Tibial nerve (tissue), 4 donors: ENCODE data around the gene RILPL1. TPM values are rescaled to one million over a fixed set of nuclear protein-coding genes. Genes with fewer than 3 reads are reported as not detected.
"Not testable (repeated sequence)": the region's sequence is repeated elsewhere in the genome, so short reads cannot be mapped to it uniquely, and the experiment has no call there.

Source experiments
- DNase-seq, 2 donors: peaks; one replicate each; pipeline ENCODE4 v3.0.0-alpha.2; 2019; ENCODE audit warnings: low spot score in 2 of 2
- H3K27ac ChIP-seq, 4 donors: fragments of 200-600 bp; sonication (generic) in 3 of 4; one replicate each; pipeline ENCODE4 v1.5.1; 2017 to 2019; ENCODE audit warnings: mild to moderate bottlenecking in 1 of 4
- H3K27me3 ChIP-seq, 2 donors: fragments of 200-600 bp; sonication (generic) in 1 of 2; one replicate each; pipeline versions ENCODE4 v1.5.1 to v1.6.0; 2017 to 2019
- H3K36me3 ChIP-seq, 3 donors: fragments of 200-600 bp; sonication (generic); one replicate each; pipeline ENCODE4 v1.5.1; 2018 to 2019
- H3K4me1 ChIP-seq, 4 donors: fragments of 200-600 bp; sonication (generic) in 3 of 4; one replicate each; pipeline ENCODE4 v1.5.1; 2017 to 2019
- H3K4me3 ChIP-seq, 4 donors: fragments of 200-600 bp; sonication (generic) in 3 of 4; one replicate each; pipeline ENCODE4 v1.5.1; 2017 to 2019; ENCODE audit warnings: mild to moderate bottlenecking in 1 of 4, moderate library complexity in 1 of 4
- H3K9me3 ChIP-seq, 4 donors: fragments of 200-600 bp; sonication (generic) in 3 of 4; one replicate each; pipeline ENCODE4 v1.5.1; 2017 to 2019
- EP300 ChIP-seq, 2 donors: sonication (generic); formaldehyde crosslinking; IDR thresholded peaks; one replicate each; pipeline ENCODE4 v1.6.1; 2017; ENCODE audit warnings: antibody characterized with exemption in 2 of 2, mild to moderate bottlenecking in 1 of 2
- POLR2A ChIP-seq, 2 donors: fragments of 450-650 bp; IDR thresholded peaks; one replicate each; pipeline ENCODE4 v1.6.1; 2017; ENCODE audit warnings: antibody characterized with exemption in 2 of 2, mild to moderate bottlenecking in 2 of 2, moderate library complexity in 2 of 2
- WGBS, 2 donors: methylation state at CpG; one replicate each; pipeline ENCODE4 v1.1.5; 2018; 5-methylcytosine and 5-hydroxymethylcytosine counted together
- total RNA-seq, 4 donors: library from RNA; depleted of rRNA; stranded (reverse); fragments of >200 nt; gene quantifications; one replicate each; pipeline ENCODE4 v1.1.0, GENCODE V29; 2016
- TF ChIP-seq, protein P1 (sequence below), 5 experiments: fragments of 200-600 bp in 3 of 5; fragments of 450-650 bp in 2 of 5; sonication (generic) in 3 of 5; IDR thresholded peaks; one replicate each; pipeline ENCODE4 v1.5.1; 2016 to 2019; ENCODE audit warnings: antibody characterized with exemption in 5 of 5, mild to moderate bottlenecking in 3 of 5, moderate library complexity in 2 of 5

The RILPL1 gene
- total RNA-seq, 4 donors from 2014 or later = 11.8 to 24.3 (median 16.0) TPM

DNA sequence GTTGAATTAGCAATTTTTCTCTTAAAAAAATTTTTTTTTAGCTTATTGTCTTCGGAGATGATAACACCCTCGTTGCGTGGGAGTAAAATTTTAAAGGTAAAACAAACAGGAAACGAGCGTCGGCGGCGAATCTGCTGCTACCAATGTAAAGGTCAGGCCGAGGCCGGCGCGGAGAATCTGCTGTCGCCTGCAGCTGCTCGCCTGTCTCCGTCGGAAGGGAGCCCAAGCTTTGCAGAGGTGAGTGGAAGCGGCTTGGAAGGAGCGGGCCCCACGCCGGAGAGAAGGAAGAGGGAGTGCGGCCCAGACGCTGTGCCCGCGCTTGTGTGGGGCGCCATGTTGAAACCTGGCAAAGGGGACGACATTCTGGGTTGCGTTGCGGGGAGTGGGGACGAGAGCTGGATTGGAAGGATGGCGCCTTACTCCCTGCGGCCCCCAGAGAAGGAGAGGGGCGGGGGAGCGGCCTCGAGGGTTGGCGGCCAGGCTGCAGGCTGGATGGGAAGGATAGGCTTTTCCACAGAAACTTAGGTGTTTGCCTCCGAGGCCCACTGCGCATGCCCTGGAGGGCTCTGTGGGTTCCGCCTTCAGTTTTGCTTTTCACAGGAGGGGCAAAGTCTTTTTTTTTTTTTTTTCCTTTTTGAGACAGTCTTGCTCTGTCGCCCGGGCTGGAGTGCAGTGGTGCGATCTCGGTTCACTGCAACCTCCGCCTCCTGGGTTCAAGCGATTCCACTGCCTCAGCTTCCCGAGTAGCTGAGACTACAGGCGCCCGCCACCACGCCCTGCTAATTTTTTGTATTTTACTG is 75.3 kb downstream of the RILPL1 start, which contains the start of gene SNRNP35:
SNRNP35 (plus strand) TSS at position 160 of the 800 bp plus-strand sequence. CDS start 7,402 bp downstream, outside the sequence.
- H3K27me3 ChIP-seq = no peaks in the 10 kb centered on the region
- peak; percentile 61 to 72 for DNase-seq
- peak within 1 kb of the TSS; percentile 90 to 99 (median 99) for H3K27ac ChIP-seq
- H3K9me3 ChIP-seq = no peaks in the 10 kb centered on the region
- WGBS, 2 donors = 0 to 1% methylated on average over 42 to 48 of the region's 48 CpGs
- peaks cover 0 to 19% (median 5%) of the 10 kb centered on the region in 4 donors for H3K4me1 ChIP-seq
- H3K36me3 ChIP-seq = peaks cover 0 to 11% (median 0%) of the 10 kb centered on the region in 3 donors
- TF ChIP-seq POLR2A (IDR thresholded peaks at IDR 0.05) (peak in 1 of 2 donors; percentile 43), EP300 (IDR thresholded peaks at IDR 0.05) (peak in 1 of 2 donors; percentile 79)
- TF ChIP-seq, protein P1, sequence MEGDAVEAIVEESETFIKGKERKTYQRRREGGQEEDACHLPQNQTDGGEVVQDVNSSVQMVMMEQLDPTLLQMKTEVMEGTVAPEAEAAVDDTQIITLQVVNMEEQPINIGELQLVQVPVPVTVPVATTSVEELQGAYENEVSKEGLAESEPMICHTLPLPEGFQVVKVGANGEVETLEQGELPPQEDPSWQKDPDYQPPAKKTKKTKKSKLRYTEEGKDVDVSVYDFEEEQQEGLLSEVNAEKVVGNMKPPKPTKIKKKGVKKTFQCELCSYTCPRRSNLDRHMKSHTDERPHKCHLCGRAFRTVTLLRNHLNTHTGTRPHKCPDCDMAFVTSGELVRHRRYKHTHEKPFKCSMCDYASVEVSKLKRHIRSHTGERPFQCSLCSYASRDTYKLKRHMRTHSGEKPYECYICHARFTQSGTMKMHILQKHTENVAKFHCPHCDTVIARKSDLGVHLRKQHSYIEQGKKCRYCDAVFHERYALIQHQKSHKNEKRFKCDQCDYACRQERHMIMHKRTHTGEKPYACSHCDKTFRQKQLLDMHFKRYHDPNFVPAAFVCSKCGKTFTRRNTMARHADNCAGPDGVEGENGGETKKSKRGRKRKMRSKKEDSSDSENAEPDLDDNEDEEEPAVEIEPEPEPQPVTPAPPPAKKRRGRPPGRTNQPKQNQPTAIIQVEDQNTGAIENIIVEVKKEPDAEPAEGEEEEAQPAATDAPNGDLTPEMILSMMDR (IDR thresholded peaks at IDR 0.05) = peak in 1 of 5 experiments; percentile 30
- H3K4me3 ChIP-seq = peak within 1 kb of the TSS; percentile 65 to 94 (median 86)

DNA sequence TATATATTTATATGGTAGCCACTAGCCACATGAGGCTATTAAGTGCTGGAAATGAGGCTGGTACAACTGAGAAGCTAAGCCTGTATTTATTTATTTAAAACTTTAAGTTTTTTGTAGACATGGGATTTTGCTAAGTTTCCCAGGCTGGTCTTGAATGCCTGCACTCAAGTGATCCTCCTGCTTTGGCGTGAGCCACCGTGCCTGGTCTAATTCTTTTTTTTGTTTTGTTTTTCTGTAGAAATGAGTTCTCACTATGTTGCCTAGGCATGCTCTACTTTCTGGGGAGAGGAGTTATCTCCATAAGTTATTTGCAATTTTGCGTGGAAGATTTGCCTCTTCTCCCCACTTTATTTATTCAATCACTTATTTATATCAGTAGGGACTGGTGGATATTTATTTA is 80.4 kb downstream of the RILPL1 start:
- no peak for DNase-seq
- Histone ChIP-seq H3K4me1 (no peaks in the 10 kb centered on the region), H3K27me3 (no peaks in the 10 kb centered on the region), H3K9me3 (no peaks in the 10 kb centered on the region), H3K36me3 (no peaks in the 10 kb centered on the region), H3K4me3 (no peak overlapping the region), H3K27ac (no peak overlapping the region)
- 54 to 57% methylated on average over 3 of the region's 3 CpGs for WGBS, 2 donors
- TF ChIP-seq POLR2A (IDR thresholded peaks at IDR 0.05) = no peak
- TF ChIP-seq EP300 (IDR thresholded peaks at IDR 0.05) = no peak
- TF ChIP-seq, protein P1 (IDR thresholded peaks at IDR 0.05) = no peak

DNA sequence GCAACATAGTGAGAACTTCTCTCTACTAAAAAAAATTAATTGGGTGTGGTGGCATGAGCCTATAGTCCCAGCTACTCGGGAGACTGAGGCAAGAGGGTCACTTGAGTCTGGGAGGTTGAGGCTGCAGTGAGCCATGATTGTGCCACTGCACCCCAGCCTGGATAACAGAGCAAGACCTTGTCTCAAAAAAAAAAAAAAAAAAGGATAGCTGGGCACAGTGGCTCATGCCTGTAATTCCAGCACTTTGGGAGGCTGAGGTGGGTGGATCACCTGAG is 81.3 kb downstream of the RILPL1 start:
- not testable (repeated sequence) for H3K4me1 ChIP-seq, H3K36me3 ChIP-seq, H3K27ac ChIP-seq, H3K4me3 ChIP-seq, H3K27me3 ChIP-seq, H3K9me3 ChIP-seq, DNase-seq
- WGBS, 2 donors = 35 to 38% methylated on average over 1 of the region's 1 CpG

DNA sequence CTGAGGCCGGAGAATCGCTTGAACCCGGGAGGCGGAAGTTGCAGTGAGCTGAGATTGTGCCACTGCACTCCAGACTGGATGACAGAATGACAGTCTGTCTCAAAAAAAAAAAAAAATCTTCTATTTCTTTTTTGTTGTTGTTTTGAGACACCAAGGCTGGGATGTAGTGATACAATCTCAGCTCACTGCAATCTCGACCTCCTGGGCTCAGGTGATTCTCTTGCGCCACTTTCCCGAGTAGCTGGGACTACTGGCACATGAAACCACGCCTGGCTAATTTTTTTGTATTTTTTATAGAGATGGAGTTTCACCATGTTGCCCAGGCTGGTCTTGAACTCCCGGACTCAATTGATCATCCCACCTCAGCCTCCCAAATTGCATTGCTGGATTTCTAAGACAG is 82.9 kb downstream of the RILPL1 start:
- H3K27me3 ChIP-seq = no peaks in the 10 kb centered on the region
- peaks cover 0 to 13% (median 9%) of the 10 kb centered on the region in 4 donors for H3K4me1 ChIP-seq
- DNase-seq = no peak
- H3K9me3 ChIP-seq = no peaks in the 10 kb centered on the region
- TF ChIP-seq POLR2A (IDR thresholded peaks at IDR 0.05) = no peak
- TF ChIP-seq EP300 (IDR thresholded peaks at IDR 0.05) = no peak
- TF ChIP-seq, protein P1 (IDR thresholded peaks at IDR 0.05) = no peak
- WGBS, 2 donors = 91 to 94% methylated on average over 9 of the region's 9 CpGs
- no peaks in the 10 kb centered on the region for H3K36me3 ChIP-seq
- H3K27ac ChIP-seq = no peak overlapping the region
- H3K4me3 ChIP-seq = no peak overlapping the region

DNA sequence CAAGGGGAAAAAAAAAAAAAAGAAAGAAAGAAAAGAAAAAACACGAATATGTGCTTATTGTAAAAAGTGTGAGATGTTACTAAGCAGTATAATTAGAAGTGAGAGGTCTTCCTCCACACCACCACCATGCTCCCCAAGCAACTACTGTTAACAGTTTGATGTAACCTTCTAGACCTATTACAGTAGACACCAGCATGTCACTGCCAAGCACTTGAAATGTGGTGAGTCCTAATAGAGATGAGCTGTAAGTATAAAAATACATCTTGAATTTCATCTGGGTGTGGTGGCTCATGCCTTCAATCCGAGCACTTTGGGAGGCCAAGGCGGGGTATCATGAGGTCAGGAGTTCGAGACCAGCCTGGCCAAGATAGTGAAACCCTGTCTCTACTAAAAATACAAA is 83.7 kb downstream of the RILPL1 start:
- H3K4me3 ChIP-seq = no peak overlapping the region
- H3K9me3 ChIP-seq = no peaks in the 10 kb centered on the region
- no peaks in the 10 kb centered on the region for H3K36me3 ChIP-seq
- H3K27ac ChIP-seq = no peak overlapping the region
- DNase-seq = no peak
- no peaks in the 10 kb centered on the region for H3K27me3 ChIP-seq
- peaks cover 0 to 21% (median 16%) of the 10 kb centered on the region in 4 donors for H3K4me1 ChIP-seq
- WGBS, 2 donors = 78 to 80% methylated on average over 4 of the region's 4 CpGs
- TF ChIP-seq, protein P1 (IDR thresholded peaks at IDR 0.05) = no peak
- TF ChIP-seq POLR2A (IDR thresholded peaks at IDR 0.05) (no peak), EP300 (IDR thresholded peaks at IDR 0.05) (no peak)
